HG03460 (cell line): ENCODE measurements around the gene ADNP.
"Not testable (repeated sequence)": the region's sequence is repeated elsewhere in the genome, so short reads cannot be mapped to it uniquely, and the experiment has no call there.

ENCODE experiments used
- ATAC-seq: cut with Tn5 transposase; IDR thresholded peaks from one replicate; pipeline ENCODE4 v1.9.1; 2021; ENCODE audit not compliant: unreplicated experiment

The ADNP gene

GRCh38 chr20:50903353-50904051, 27.7 kb downstream of the ADNP start:
- no peak for ATAC-seq

- no peak for ATAC-seq
Observed at GRCh38 chr20:50901301-50901700, 29.9 kb downstream of the ADNP start.

- ATAC-seq: no peak
Observed at GRCh38 chr20:50900261-50900660, 31.0 kb downstream of the ADNP start.

GRCh38 chr20:50898475-50898874, 32.8 kb downstream of the ADNP start:
- ATAC-seq: no peak

- no peak for ATAC-seq
Observed at GRCh38 chr20:50895111-50895830, 36.0 kb downstream of the ADNP start.

GRCh38 chr20:50893620-50894019, 37.6 kb downstream of the ADNP start:
- no peak for ATAC-seq

GRCh38 chr20:50892394-50892793, 38.8 kb downstream of the ADNP start:
- no peak for ATAC-seq

- ATAC-seq: no peak
Observed at GRCh38 chr20:50891138-50891537, 40.1 kb downstream of the ADNP start.

GRCh38 chr20:50887576-50887975, 43.7 kb downstream of the ADNP start:
- no peak for ATAC-seq

- no peak for ATAC-seq
Observed at GRCh38 chr20:50886184-50886790, 45.0 kb downstream of the ADNP start.

- no peak for ATAC-seq
Observed at GRCh38 chr20:50885781-50886180, 45.5 kb downstream of the ADNP start.

GRCh38 chr20:50885068-50885467, 46.2 kb downstream of the ADNP start:
- no peak for ATAC-seq

GRCh38 chr20:50883856-50884255, 47.4 kb downstream of the ADNP start:
- no peak for ATAC-seq

GRCh38 chr20:50881759-50882424, 49.3 kb downstream of the ADNP start:
- ATAC-seq: not testable (repeated sequence)

GRCh38 chr20:50879649-50880550, 51.3 kb downstream of the ADNP start:
- ATAC-seq: no peak

- no peak for ATAC-seq
Observed at GRCh38 chr20:50877232-50877743, 53.9 kb downstream of the ADNP start.

GRCh38 chr20:50876816-50877215, 54.4 kb downstream of the ADNP start:
- ATAC-seq: no peak

- ATAC-seq: no peak
Observed at GRCh38 chr20:50876063-50876685, 55.1 kb downstream of the ADNP start.

GRCh38 chr20:50874758-50875665, 56.2 kb downstream of the ADNP start:
- no peak for ATAC-seq
